ENCODE results near the gene COL2A1.

Gene COL2A1

DNA sequence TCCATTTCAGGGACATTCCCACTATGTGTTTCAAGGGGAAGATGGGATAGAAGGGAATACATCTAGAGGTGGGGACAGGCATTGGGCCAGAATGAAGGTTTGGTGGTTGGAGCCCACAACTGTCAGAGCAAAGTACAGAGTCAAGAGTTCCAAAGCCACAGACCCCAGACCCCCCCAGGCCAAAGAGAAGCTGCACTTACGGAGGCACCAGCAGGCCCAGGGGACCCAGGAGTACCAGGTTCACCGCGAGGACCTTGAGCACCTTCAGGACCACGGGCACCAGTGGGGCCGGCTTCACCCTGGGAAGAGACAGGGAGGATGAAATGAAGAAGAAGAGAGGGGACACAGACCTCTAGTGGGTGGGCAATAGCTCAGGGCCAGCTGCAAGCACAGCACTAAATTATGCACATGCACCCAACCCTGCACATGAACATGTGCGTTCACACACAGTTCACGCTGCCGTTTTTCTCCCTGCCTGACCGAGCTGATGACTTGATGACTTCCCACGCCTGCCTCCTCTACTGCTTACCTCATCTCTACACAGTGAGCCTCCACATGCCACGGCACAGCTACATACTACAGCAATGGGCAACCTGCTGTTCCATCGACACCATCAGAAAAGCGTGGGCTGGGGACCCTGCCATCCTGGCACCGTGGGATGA is 16.7 kb downstream of the COL2A1 start:
- DNase-seq (ENCODE audit: low read depth): no peak
- no peak for TF ChIP-seq CTCF (conservative IDR thresholded peaks at IDR 0.05; ENCODE audit: low read depth, low read length)
- no peak overlapping the region for H3K4me3 ChIP-seq (ENCODE audit: low read depth, low read length)

DNA sequence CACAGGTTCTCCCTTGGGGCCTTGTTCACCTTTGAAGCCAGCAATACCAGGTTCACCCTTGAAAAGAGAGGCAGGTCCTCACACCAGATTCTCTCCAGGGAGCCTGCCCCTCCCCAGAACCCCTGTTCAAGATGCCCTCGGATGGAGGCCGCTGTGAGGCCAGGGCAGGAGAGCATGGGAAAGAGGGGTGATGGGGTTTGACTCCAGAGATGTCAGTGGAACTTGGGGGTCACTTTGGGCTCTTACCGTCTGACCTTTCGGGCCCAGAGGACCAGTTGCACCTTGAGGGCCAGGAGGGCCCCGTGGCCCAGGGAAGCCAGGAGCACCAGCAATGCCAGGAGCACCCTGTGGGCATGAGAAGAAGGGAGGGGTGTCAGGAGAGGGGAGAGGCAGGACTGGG is 17.4 kb downstream of the COL2A1 start:
- TF ChIP-seq CTCF (conservative IDR thresholded peaks at IDR 0.05; ENCODE audit: low read depth, low read length): no peak
- DNase-seq (ENCODE audit: low read depth): no peak
- H3K4me3 ChIP-seq (ENCODE audit: low read depth, low read length): no peak overlapping the region

DNA sequence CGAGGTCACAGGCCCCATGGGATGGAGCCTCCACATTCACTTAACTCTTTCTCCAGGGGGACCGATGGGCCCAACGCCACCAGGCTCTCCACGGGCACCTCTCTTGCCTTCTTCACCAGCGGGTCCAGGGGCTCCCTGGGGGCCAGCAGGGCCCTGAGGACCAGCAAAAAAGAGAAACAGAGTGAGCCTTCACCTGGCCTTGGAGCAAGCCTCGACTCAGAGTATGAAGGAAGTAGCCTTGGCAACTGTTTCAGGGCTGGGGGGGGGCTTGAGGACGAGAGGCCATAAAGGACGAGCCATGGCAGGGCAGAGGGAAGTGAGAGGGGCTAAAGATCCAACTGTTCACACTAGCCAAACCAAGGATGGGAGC is 18.0 kb downstream of the COL2A1 start:
- no peak for TF ChIP-seq CTCF (conservative IDR thresholded peaks at IDR 0.05; ENCODE audit: low read depth, low read length)
- no peak overlapping the region for H3K4me3 ChIP-seq (ENCODE audit: low read depth, low read length)
- no peak for DNase-seq (ENCODE audit: low read depth)

DNA sequence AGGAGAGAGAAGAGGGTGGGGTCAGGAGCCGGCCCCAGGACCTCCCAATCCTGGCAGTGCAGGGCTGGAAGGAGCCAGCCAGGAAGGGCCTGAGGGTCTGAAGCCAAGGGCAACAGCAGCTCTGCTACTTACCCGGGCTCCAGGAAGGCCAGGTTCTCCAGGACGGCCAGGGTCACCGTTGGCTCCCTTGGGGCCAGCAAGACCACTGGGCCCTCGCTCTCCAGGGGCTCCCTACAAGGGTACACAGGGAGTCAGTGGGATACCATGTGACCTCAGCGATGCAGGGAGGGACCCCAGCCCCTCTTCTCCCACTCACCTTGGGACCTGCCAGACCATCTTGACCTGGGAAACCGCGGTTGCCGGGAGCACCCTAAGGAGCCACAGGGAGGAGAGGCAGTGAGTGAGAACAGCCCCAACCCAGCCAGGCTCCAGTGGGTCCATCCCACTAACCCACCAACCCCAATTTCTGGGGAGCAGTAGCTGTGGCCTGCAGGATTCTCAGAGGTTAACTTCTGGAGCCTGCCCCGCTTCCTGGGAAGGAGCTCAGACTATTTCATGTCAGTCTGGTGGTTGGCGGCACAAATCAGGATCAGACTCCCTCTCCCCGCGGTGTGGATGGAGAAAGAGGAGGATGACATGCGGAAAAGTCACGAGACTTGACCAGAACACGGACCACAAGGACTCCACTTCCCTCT is 18.5 kb downstream of the COL2A1 start:
- H3K4me3 ChIP-seq (ENCODE audit: low read depth, low read length): no peak overlapping the region
- no peak for DNase-seq (ENCODE audit: low read depth)
- TF ChIP-seq CTCF (conservative IDR thresholded peaks at IDR 0.05; ENCODE audit: low read depth, low read length): no peak

DNA sequence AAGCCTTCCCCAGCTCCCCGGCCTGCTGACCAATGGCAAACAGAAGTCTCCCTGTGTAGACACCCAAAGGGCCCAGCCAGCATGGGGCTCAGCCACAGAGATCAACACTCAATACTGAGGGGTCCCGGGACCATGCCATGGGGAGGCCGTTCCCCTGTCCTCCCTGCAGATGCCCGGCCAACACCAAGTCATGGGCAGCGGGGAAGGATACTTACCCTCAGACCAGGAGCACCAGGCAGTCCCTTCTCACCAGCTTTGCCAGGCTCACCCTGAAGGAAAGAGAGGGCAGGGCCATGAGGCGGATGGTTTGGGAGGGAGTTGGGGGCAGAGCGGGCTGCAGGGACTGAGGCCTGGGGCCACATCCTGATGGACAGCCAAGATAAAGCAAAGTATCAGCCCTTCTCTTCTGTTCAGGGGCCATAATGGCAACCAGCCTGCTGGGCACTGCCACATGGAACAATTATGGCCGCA is 19.9 kb downstream of the COL2A1 start:
- no peak for TF ChIP-seq CTCF (conservative IDR thresholded peaks at IDR 0.05; ENCODE audit: low read depth, low read length)
- DNase-seq (ENCODE audit: low read depth): no peak
- no peak overlapping the region for H3K4me3 ChIP-seq (ENCODE audit: low read depth, low read length)

DNA sequence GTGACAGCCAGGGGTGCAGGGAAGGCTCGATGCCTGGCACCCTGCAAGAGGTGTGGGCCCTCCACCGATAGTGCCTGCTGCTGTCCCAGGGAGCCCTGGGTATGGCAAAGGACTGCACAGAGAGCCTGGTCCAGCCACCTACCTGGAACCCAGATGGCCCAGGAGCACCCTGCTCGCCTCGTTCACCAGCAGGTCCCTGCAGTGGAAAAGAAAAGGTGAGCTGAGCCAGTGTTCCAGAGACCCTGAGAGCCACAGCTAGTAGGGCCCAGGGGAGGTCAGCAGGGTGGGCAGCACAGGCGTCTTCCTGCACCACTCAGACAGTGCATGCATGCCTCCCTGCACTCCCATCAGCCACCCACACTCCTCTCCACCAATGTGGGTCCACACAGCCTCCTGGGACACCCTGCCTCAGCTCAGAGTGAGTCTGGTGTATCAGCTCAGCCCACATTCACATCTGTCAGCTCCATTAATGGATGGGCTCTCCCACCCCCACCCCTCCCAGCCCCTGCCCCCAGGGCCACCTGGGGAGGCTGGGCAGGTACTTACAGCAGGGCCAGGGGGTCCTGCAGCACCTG is 20.6 kb downstream of the COL2A1 start:
- no peak for DNase-seq (ENCODE audit: low read depth)
- H3K4me3 ChIP-seq (ENCODE audit: low read depth, low read length): no peak overlapping the region
- no peak for TF ChIP-seq CTCF (conservative IDR thresholded peaks at IDR 0.05; ENCODE audit: low read depth, low read length)
